Middle frontal gyrus (tissue), 1 donor: ENCODE results near the gene TUBB4B.
"Not testable (repeated sequence)": the region's sequence is repeated elsewhere in the genome, so short reads cannot be mapped to it uniquely, and the experiment has no call there.

Experiments used
- DNase-seq: peaks from one replicate; pipeline ENCODE4 v3.0.0-alpha.2; 2015; ENCODE audit warnings: low spot score; ENCODE audit errors: extremely low spot score

Gene TUBB4B

GRCh38 chr9:137236238-137236935 lies 4.7 kb upstream of the TUBB4B start:
- peak; percentile 66 for DNase-seq

GRCh38 chr9:137236936-137237421 lies 4.1 kb upstream of the TUBB4B start:
- no peak for DNase-seq

- no peak for DNase-seq
Measured at GRCh38 chr9:137237759-137238726, 3.0 kb upstream of the TUBB4B start.

GRCh38 chr9:137239541-137240200 lies 1.4 kb upstream of the TUBB4B start:
- DNase-seq = not testable (repeated sequence)

- DNase-seq = peak; percentile 40
Measured at GRCh38 chr9:137240318-137240840, 708 bp upstream of the TUBB4B start.

- no peak for DNase-seq
Measured at GRCh38 chr9:137241490-137242268, 592 bp downstream of the TUBB4B start.

GRCh38 chr9:137242269-137243203 lies 1.4 kb downstream of the TUBB4B start:
- DNase-seq = no peak

GRCh38 chr9:137243266-137243625 lies 2.2 kb downstream of the TUBB4B start:
- not testable (repeated sequence) for DNase-seq

GRCh38 chr9:137243626-137244485 lies 2.8 kb downstream of the TUBB4B start:
- DNase-seq = no peak

GRCh38 chr9:137244486-137245449 lies 3.7 kb downstream of the TUBB4B start:
- no peak for DNase-seq

GRCh38 chr9:137245450-137246421 lies 4.6 kb downstream of the TUBB4B start:
- DNase-seq = no peak

- no peak for DNase-seq
Measured at GRCh38 chr9:137247135-137247915, 6.2 kb downstream of the TUBB4B start.

GRCh38 chr9:137247916-137248175 lies 6.8 kb downstream of the TUBB4B start:
- DNase-seq = no peak

- no peak for DNase-seq
Measured at GRCh38 chr9:137250329-137251193, 9.5 kb downstream of the TUBB4B start.

- DNase-seq = no peak
Measured at GRCh38 chr9:137251194-137251461, 10.0 kb downstream of the TUBB4B start, which contains the start of gene STPG3. Gene STPG3, plus strand, starts transcription at chr9:137251286. Its CDS starts 1 bp downstream, at chr9:137251287.
